Natural killer cell (primary cell): Measurements from ENCODE around the gene SEPTIN3. TPM values are rescaled to one million over a fixed set of nuclear protein-coding genes. Genes with fewer than 3 reads are reported as not detected.
A peak's percentile ranks its signal among the peaks of the same experiment; 100 is the strongest.

Source experiments
- ATAC-seq, 3 donors: fragments of 150-1000 bp in 2 of 3; fragments of 200-7000 bp in 1 of 3; cut with Tn5 transposase; 1 replicate in 1 of 3; 2 replicates in 2 of 3; pipeline ENCODE4 v1.10.0; 2021; ENCODE audit warnings: mild to moderate bottlenecking in 2 of 3, moderate library complexity in 2 of 3
- DNase-seq, 2 donors: peaks; one replicate each; pipeline versions ENCODE4 v3.0.0 to v3.0.0-alpha.2; 2013 to 2021; ENCODE audit warnings: mixed read lengths in 1 of 2
- H3K27ac ChIP-seq: one replicate; pipeline ENCODE4 v1.5.1; 2013; ENCODE audit warnings: mild to moderate bottlenecking, low read length
- H3K27me3 ChIP-seq: one replicate; pipeline ENCODE4 v1.6.1; 2013; ENCODE audit warnings: low read length; ENCODE audit not compliant: control insufficient read depth, insufficient read depth
- H3K36me3 ChIP-seq: one replicate; pipeline ENCODE4 v1.6.1; 2013; ENCODE audit warnings: low read length; ENCODE audit not compliant: control insufficient read depth, insufficient read depth
- H3K4me1 ChIP-seq: one replicate; pipeline ENCODE4 v1.6.1; 2013; ENCODE audit warnings: low read length; ENCODE audit not compliant: control insufficient read depth, insufficient read depth
- H3K4me3 ChIP-seq: one replicate; pipeline ENCODE4 v1.5.1; 2013; ENCODE audit warnings: low read length
- H3K9me3 ChIP-seq: one replicate; pipeline ENCODE4 v1.6.1; 2013; ENCODE audit warnings: low read length; ENCODE audit not compliant: control insufficient read depth, insufficient read depth
- H3K27ac Mint-ChIP-seq, 2 donors: one replicate each; pipeline ENCODE4 v1.8.0; 2022; ENCODE audit warnings: mild to moderate bottlenecking in 2 of 2, mixed read lengths in 2 of 2, moderate library complexity in 1 of 2
- H3K27me3 Mint-ChIP-seq, 2 donors: one replicate each; pipeline ENCODE4 v1.8.0; 2022; ENCODE audit warnings: low read depth in 2 of 2, mixed read lengths in 2 of 2
- H3K36me3 Mint-ChIP-seq: one replicate; pipeline ENCODE4 v1.8.0; 2022; ENCODE audit warnings: mixed read lengths
- H3K4me1 Mint-ChIP-seq, 2 donors: one replicate each; pipeline ENCODE4 v1.8.0; 2022; ENCODE audit warnings: mixed read lengths in 2 of 2
- H3K4me3 Mint-ChIP-seq: one replicate; pipeline ENCODE4 v1.8.0; 2022; ENCODE audit warnings: mild to moderate bottlenecking, moderate library complexity, mixed read lengths
- H3K9me3 Mint-ChIP-seq, 2 donors: one replicate each; pipeline ENCODE4 v1.8.0; 2022; ENCODE audit warnings: mixed read lengths in 2 of 2
- WGBS: methylation state at CpG from one replicate; pipeline ENCODE4 v1.1.7; 2013; ENCODE audit warnings: missing lambda C conversion rate; ENCODE audit not compliant: insufficient coverage; 5-methylcytosine and 5-hydroxymethylcytosine counted together
- intact Hi-C: fragments of 100-400 bp; cut with micrococcal nuclease; formaldehyde crosslinking; loops from one replicate; pipeline ENCODE4 v1.14.2; 2022
- total RNA-seq, 4 donors: library from RNA; stranded (reverse); fragments of 120-200 nt in 1 of 4; gene quantifications; one replicate each; pipeline versions ENCODE4 v1.2.3 to v1.2.4, GENCODE V29; 2013 to 2022
- TF ChIP-seq, protein P1 (sequence below): fragments of 200-600 bp; IDR thresholded peaks from one replicate; pipeline ENCODE4 v1.8.0; 2022; ENCODE audit warnings: antibody characterized with exemption

SEPTIN3 gene, protein sequence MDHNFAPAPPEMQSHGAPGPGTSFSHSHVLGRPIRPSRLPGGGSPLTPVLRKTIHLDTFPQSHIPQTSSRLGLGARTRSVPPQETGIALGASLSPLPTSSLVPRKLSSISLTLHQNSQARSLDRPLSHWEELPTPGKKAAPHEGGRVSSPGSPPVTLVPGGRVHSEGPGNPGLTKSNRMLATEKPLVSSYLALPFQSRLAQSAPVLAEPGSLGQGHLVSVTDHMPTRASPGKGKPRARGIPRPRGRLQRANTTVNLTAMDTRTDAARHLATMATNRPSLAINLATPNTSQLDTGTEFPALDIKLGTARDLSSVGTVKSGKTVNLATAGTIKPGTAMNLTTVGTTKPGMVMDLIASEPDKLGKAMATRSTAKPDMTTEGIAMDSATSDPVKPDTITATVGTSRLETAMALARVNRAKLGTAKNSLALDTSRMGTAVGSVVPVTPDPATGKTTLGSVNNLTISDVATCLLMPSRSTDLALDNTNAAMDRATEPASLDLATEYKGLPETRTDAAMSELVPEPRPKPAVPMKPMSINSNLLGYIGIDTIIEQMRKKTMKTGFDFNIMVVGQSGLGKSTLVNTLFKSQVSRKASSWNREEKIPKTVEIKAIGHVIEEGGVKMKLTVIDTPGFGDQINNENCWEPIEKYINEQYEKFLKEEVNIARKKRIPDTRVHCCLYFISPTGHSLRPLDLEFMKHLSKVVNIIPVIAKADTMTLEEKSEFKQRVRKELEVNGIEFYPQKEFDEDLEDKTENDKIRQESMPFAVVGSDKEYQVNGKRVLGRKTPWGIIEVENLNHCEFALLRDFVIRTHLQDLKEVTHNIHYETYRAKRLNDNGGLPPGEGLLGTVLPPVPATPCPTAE
- under 1 TPM in 1 of 3 donors, not detected in 2; 0.38 TPM for total RNA-seq
- 0.29 TPM for total RNA-seq (2013)

DNA sequence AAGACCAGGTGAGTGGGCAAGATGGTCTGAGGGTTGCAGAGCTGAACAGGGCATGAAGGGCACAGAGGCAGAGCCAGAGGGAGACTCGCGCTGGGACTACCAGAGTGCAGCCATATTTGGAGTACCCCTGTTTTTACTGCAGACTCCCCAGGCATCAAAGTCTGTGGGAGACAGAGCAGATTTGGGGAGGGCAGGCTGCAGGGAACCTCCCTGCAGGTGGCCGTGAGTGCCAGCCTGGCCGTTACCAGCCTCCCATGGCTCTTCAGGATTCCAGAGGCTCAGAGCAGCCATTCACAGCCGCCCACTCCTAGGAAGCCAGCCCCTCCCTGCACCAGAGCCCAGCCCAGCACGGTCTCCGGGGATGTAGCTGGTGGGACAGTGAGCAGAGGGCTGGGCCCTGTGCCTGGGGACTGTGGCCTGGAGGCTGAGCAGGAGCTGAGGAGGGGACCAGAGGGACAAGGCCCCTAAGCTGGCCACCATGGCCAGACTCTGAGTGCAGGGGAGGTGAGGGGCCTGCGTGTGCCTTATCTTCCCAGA is at the start of gene SEPTIN3:
Gene SEPTIN3 (plus strand): TSS at position 334 of the 537 bp plus-strand sequence. CDS start 2,050 bp downstream, outside the sequence.
- Histone ChIP-seq H3K36me3 (no peaks in the 10 kb centered on the region), H3K9me3 (no peaks in the 10 kb centered on the region), H3K27me3 (no peaks in the 10 kb centered on the region), H3K4me1 (no peaks in the 10 kb centered on the region), H3K4me3 (no peak within 1 kb of the TSS), H3K27ac (no peak within 1 kb of the TSS)
- intact Hi-C loops = no loop called here
- DNase-seq = no peak
- peaks cover 4 to 6% of the 10 kb centered on the region in 2 donors for H3K27me3 Mint-ChIP-seq
- H3K36me3 Mint-ChIP-seq = no peaks in the 10 kb centered on the region
- TF ChIP-seq, protein P1, sequence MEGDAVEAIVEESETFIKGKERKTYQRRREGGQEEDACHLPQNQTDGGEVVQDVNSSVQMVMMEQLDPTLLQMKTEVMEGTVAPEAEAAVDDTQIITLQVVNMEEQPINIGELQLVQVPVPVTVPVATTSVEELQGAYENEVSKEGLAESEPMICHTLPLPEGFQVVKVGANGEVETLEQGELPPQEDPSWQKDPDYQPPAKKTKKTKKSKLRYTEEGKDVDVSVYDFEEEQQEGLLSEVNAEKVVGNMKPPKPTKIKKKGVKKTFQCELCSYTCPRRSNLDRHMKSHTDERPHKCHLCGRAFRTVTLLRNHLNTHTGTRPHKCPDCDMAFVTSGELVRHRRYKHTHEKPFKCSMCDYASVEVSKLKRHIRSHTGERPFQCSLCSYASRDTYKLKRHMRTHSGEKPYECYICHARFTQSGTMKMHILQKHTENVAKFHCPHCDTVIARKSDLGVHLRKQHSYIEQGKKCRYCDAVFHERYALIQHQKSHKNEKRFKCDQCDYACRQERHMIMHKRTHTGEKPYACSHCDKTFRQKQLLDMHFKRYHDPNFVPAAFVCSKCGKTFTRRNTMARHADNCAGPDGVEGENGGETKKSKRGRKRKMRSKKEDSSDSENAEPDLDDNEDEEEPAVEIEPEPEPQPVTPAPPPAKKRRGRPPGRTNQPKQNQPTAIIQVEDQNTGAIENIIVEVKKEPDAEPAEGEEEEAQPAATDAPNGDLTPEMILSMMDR = no peak
- ATAC-seq = no peak
- H3K4me3 Mint-ChIP-seq = no peak within 1 kb of the TSS
- WGBS = 95% methylated on average over 8 of the region's 8 CpGs
- no peaks in the 10 kb centered on the region for H3K9me3 Mint-ChIP-seq
- peaks cover 0 to 6% of the 10 kb centered on the region in 2 donors for H3K4me1 Mint-ChIP-seq
- no peak within 1 kb of the TSS for H3K27ac Mint-ChIP-seq

DNA sequence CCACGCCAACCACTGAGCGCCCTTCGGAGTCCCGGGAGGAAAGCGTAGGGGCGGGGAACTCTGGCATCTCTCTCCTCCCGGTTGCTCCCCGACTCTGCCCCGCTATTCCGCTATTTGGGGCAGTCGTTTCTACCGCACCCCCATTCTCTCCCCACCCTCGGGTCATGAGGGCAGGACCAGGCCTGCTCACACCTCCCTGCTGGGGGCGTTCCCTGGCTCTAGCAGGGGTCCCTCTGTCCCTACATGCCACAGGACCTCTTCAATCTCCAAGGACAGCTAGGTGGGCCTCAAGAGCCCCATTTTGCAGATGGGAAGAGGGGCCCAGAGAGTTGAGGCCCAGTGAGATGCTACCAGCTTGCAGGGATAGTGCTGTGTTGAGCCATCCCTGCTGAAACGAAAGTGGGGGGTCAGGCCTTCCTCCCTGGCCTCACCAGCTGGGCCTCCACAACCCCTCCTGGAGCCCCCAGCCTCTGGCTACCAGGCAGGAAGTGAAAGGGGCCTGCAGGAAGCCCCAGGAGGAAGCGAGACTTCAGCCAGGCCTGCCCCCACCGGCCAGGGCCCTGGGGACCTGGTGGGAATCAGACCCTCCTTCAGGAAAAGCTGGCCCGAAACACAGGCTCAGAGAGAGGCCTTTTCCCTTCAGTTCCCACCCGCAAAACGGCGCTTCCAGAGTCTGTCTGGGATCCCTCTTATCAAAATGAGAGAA is 48.8 kb upstream of the SEPTIN3 start:
- TF ChIP-seq, protein P1 = no peak
- Mint-ChIP-seq H3K27me3 (peaks cover 11 to 18% of the 10 kb centered on the region in 2 donors), H3K36me3 (no peaks in the 10 kb centered on the region), H3K4me3 (peak overlapping the region; percentile 80), H3K27ac (peak overlapping the region in 1 of 2 donors; percentile 54), H3K9me3 (no peaks in the 10 kb centered on the region), H3K4me1 (peaks cover 0 to 15% of the 10 kb centered on the region in 2 donors)
- peaks cover 47% of the 10 kb centered on the region for H3K4me1 ChIP-seq
- 46% methylated on average over 21 of the region's 21 CpGs for WGBS
- H3K4me3 ChIP-seq = no peak overlapping the region
- ATAC-seq (no peak), DNase-seq (no peak)
- no peaks in the 10 kb centered on the region for H3K9me3 ChIP-seq
- intact Hi-C loops = no loop called here
- H3K27ac ChIP-seq = peak overlapping the region; percentile 72
- H3K36me3 ChIP-seq = no peaks in the 10 kb centered on the region
- H3K27me3 ChIP-seq = peaks cover 32% of the 10 kb centered on the region

DNA sequence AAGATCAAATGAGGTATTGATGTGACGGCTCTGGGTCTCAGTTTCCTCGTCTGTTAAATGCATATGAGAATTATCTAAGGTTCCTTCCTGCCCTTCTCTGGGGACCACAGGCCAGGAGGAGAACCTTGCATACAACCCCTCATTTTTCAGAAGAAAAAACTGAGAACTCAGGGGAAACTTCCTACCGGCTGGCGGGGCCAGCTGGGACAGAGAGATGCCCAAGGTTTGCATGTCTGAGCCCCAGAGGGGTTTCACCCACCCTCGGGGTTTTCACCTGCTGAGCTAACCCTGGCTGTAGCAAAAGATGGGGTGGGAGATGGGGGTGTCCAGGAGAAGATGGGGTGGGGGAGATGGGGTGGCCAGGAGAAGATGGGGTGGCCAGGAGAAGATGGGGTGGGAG is 46.9 kb upstream of the SEPTIN3 start:
- peaks cover 54% of the 10 kb centered on the region for H3K4me1 ChIP-seq
- H3K27ac Mint-ChIP-seq = no peak overlapping the region
- H3K4me3 ChIP-seq = no peak overlapping the region
- TF ChIP-seq, protein P1 = no peak
- peaks cover 0 to 14% of the 10 kb centered on the region in 2 donors for H3K27me3 Mint-ChIP-seq
- no peak overlapping the region for H3K4me3 Mint-ChIP-seq
- ATAC-seq (no peak), DNase-seq (no peak)
- WGBS = 62% methylated on average over 5 of the region's 5 CpGs
- no peaks in the 10 kb centered on the region for H3K36me3 Mint-ChIP-seq
- H3K4me1 Mint-ChIP-seq = peaks cover 5 to 20% of the 10 kb centered on the region in 2 donors
- intact Hi-C loops = no loop called here
- no peaks in the 10 kb centered on the region for H3K9me3 Mint-ChIP-seq
- no peaks in the 10 kb centered on the region for H3K9me3 ChIP-seq
- no peaks in the 10 kb centered on the region for H3K36me3 ChIP-seq
- H3K27ac ChIP-seq = no peak overlapping the region
- H3K27me3 ChIP-seq = peaks cover 23% of the 10 kb centered on the region
